Activated CD8-positive, alpha-beta memory T cell treated with anti-CD3 and anti-CD28 coated beads for 1 hour (primary cell): Measurements from ENCODE around the gene PIANP.
A peak's percentile ranks its signal among the peaks of the same experiment; 100 is the strongest.
"Not testable (repeated sequence)": the region's sequence is repeated elsewhere in the genome, so short reads cannot be mapped to it uniquely, and the experiment has no call there.

Experiments
- DNase-seq, 2 donors: peaks; one replicate each; pipeline ENCODE4 v3.0.0-alpha.2; 2020; ENCODE audit warnings: low read depth in 1 of 2; ENCODE audit errors: extremely low read depth in 1 of 2

Gene PIANP

GRCh38 chr12:6708351-6708750 lies 7.7 kb upstream of the PIANP start:
- not testable (repeated sequence) for DNase-seq

GRCh38 chr12:6703631-6704030 lies 3.0 kb upstream of the PIANP start:
- DNase-seq: no peak

DNA sequence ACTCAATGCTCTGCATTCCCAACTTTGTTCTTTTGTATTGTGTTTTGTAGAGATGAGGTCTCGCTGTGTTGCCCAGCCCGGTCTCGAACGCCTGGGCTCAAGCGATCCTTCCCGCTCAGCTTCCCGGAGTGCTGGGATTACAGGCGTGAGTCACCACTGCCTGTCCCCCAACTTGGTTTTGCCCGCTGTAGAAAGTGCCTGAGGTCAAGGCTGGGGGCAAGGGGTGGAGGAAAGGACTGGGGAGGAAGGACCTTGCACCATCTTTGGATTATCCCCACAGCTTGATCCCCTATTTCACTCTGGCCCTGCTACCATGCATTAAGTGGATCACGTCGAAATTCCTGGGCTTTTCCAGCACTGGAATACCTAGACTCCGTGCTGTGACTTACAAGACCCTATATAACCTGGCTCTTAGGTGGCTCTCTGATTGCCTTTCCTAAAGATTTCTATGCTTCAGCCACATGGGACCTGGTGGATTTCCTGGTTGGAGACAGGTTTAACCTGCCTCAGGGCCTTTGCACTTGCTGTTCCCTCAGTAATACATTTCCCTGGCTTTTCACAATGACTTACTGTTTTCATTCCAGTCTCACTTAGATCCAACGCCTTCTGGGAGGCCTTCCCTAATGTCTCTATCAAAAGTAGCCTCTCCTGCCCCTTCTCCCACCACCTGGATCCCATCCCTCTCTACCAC lies 608 bp upstream of the PIANP start:
- DNase-seq: no peak

GRCh38 chr12:6699989-6700645 lies 498 bp downstream of the PIANP start:
- no peak for DNase-seq

GRCh38 chr12:6699259-6699988 lies 1.2 kb downstream of the PIANP start:
- no peak for DNase-seq

DNA sequence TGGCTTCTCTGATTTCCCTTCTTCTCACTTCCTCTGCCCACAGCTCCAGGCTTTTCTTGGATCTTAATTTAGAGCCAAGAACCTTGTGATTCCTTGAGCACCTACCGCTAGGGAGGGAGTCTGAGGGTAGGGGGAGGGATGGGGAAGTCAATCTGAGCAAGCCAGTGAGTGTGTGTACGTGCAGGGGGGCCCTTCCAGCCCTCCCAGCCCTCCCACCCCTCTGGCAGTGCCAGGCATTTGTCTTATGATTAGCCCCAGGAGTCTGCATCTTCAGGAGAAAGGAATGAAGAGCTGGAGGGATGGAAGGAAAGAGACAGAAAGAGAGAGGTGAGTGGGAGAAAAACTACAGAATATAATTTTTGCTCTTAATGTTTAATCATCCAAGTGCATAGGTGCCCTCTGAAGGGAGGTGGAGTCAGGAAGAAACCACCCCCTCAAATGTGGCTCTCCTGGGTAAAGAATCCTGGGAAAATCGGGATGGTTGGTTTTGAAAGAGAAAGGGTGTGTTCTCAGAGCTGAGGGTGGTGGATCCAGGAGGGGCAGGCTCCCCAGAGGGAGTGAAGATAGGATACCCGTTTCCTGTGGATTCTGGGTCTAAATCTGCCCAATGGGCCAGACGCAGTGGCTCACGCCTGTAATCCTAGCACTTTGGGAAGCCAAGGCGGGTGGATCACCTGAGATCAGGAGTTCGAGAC lies 2.1 kb downstream of the PIANP start:
- DNase-seq: no peak

DNA sequence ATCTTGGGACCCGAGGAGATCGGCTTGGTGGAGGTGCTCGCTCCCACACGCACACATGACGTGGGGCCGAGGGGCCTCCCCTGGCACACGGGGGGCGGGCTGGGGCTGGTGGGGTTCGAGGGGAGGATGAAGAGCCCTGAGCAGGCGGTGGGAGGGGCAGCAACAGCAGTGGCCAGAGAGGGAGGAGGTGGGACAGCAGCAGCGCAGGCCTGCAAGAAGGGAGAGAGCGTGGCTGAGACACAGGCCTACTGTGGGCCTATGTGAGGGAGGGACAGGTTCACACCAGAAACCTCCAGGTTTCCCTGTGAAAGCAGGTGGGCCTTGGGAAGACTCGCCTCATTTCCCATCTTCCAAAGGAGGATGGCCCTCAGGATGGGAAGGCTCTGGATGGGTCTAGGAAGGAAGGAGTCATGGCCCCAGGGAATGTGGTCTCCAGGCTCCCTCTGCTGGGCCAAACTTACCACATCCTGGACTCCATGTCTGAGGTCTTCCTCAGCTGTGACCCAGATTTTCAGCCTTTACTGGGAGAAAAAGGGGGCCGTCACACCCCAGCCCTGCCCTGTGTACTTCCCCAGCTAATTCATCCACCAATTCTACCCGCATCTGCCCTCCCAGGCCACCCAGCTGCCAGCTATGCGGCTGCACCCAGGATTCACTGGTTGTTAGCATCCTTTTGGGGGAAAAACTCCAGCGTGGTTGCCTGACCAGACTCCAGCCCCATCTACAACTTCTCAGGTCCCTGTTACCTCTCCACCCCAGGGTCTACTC lies 2.8 kb downstream of the PIANP start:
- no peak for DNase-seq

GRCh38 chr12:6696690-6697583 lies 3.7 kb downstream of the PIANP start:
- no peak for DNase-seq

GRCh38 chr12:6695313-6696045 lies 5.1 kb downstream of the PIANP start:
- DNase-seq: no peak

DNA sequence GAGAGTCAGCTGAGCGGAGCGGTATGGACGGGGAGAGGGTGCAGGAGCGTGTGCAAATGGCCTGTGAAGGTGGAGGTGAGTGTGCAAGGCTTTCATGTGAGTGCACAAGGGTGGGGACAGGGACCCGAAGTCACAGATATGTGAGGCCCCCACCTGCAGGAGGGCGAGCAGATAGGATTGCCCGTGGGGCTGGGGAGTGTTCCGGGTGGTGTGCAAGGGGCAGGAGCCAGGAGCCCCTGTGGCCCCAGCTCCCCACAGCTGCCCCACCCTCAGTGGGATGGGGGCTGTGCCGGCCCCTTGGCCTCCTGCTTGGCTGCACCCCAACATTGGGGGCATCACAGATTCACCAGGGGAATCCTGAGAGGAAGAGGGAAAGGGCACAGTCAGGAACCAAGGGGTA lies 5.9 kb downstream of the PIANP start:
- no peak for DNase-seq

- no peak for DNase-seq
These were observed 6.7 kb downstream of the PIANP start for GRCh38 chr12:6693832-6694355.

DNA sequence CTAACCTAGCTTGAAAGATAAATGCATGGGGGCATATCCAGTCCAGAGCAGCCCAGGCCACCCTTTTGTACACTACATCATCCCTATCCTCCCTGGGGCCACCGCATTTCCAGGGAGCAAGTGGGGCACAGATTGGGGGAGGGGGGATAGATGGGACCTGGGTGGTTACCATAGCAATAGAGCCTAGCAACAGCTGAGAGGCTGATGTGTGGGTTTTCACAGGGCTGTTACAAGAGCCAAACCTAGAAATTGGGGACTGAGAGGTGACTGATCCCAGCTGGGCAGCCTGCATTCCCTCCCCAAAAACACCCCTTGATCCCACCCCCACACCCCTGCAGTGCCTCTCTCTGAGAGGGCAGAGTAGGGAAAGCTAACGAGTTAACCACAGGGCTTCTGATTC lies 7.7 kb downstream of the PIANP start:
- no peak for DNase-seq

DNA sequence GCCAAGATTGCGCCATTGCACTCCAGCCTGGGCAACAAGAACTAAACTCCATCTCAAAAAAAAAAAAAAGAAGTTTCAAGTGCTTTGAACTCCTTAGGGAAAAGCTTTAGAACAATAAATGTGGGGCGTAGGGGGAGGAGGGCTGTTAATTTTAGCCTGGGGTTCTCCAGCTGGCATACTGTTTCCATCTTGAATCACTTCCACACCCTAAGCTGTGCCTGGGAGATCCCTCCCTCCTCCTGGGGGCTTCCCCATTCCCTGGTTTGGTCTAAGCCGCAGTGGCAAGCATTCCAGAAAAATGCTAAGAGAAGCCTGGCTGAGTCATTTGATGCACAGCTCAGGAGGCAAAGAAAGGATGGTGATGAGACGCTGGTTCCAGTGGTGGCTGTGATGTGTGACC lies 9.1 kb downstream of the PIANP start:
- DNase-seq: no peak

DNA sequence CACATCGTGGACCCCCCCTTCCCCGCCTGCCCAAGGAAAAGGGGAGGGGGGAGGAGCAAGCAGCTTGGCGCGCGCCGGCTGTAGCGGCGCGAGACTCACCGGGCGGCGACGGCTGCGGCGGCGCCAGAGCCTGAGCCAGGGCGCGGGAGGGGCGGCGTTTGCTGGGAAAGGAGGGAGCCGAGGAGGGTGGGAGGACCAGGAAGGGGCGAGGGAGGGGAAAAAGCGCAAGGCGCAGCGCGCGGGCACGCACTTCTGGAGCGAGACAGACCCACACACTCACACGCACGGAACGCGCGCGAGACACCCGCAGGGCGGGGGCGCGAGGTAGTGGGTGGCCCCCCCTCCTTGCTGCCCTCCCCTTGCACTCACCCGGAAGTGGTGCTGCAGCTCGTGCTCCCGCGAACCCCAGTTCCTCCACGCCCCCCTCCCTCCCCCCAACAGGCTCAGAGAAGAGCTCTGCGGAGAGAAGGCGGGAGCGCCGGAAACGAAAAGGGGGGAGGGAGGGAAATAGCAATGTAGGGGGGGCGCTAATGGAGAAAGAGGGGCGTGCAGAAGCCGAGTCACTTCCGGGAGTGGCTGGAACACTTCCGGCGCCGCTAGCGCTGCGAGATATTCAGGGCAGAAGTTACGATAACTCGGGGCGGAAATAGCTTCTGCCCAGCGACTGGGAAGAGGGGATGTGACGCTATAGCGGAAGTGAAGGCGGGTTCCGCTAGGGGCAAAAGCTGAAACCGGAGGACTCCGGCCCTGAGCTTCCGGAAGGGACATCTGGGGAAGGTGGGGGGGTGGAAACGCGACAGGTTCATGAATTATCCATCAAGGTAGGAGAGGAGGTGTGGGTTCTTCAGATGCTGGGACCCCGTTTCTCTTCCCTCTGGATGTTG lies 11.4 kb downstream of the PIANP start, which contains the start of gene ZNF384:
Gene ZNF384, minus strand, starts transcription at position 377 of the 884 bp plus-strand sequence. CDS start 9,855 bp downstream, outside the sequence.
- DNase-seq: peak; percentile 87 to 88

- DNase-seq: peak in 1 of 2 donors; percentile 19
These were observed 12.0 kb downstream of the PIANP start for GRCh38 chr12:6688543-6688998.

- DNase-seq: no peak
These were observed 14.8 kb downstream of the PIANP start for GRCh38 chr12:6685814-6686213.

DNA sequence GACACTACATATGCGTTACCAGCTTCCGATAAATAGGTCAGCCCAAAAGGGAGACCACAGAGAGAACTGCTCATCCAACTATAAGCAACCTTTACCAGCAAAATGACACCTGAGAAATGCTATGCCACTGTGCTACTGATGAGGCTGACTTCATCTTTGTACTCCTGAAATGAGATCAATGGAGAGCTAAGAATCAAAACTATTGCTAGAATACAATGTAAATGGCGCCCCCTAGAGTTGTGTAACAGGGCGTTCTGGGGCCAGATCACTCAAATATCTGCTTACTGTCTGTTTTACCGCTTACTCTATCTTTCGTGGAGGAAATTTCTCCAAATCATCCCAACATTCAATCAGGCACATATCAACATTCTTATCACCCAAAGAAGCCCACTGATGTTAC lies 16.0 kb downstream of the PIANP start:
- DNase-seq: no peak

GRCh38 chr12:6676962-6677361 lies 23.7 kb downstream of the PIANP start:
- no peak for DNase-seq
